ENCODE measurements around the gene ATP9A.
"Not testable (repeated sequence)": the region's sequence is repeated elsewhere in the genome, so short reads cannot be mapped to it uniquely, and the experiment has no call there.

ATP9A gene, protein sequence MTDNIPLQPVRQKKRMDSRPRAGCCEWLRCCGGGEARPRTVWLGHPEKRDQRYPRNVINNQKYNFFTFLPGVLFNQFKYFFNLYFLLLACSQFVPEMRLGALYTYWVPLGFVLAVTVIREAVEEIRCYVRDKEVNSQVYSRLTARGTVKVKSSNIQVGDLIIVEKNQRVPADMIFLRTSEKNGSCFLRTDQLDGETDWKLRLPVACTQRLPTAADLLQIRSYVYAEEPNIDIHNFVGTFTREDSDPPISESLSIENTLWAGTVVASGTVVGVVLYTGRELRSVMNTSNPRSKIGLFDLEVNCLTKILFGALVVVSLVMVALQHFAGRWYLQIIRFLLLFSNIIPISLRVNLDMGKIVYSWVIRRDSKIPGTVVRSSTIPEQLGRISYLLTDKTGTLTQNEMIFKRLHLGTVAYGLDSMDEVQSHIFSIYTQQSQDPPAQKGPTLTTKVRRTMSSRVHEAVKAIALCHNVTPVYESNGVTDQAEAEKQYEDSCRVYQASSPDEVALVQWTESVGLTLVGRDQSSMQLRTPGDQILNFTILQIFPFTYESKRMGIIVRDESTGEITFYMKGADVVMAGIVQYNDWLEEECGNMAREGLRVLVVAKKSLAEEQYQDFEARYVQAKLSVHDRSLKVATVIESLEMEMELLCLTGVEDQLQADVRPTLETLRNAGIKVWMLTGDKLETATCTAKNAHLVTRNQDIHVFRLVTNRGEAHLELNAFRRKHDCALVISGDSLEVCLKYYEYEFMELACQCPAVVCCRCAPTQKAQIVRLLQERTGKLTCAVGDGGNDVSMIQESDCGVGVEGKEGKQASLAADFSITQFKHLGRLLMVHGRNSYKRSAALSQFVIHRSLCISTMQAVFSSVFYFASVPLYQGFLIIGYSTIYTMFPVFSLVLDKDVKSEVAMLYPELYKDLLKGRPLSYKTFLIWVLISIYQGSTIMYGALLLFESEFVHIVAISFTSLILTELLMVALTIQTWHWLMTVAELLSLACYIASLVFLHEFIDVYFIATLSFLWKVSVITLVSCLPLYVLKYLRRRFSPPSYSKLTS
- total RNA-seq, result 2.4 to 42.6 (median 9.6) reads per million in 18 experiments

GRCh38 chr20:51767867-51768758 is at the start of gene ATP9A:
Gene ATP9A, minus strand, starts transcription at chr20:51768390. Its CDS starts 21 bp downstream, at chr20:51768369.
- no peak for DNase-seq

GRCh38 chr20:51816856-51817255 is 48.7 kb upstream of the ATP9A start:
- not testable (repeated sequence) for DNase-seq

GRCh38 chr20:51815383-51816076 is 47.3 kb upstream of the ATP9A start:
- no peak for DNase-seq

GRCh38 chr20:51812861-51813260 is 44.7 kb upstream of the ATP9A start:
- no peak for DNase-seq

DNA sequence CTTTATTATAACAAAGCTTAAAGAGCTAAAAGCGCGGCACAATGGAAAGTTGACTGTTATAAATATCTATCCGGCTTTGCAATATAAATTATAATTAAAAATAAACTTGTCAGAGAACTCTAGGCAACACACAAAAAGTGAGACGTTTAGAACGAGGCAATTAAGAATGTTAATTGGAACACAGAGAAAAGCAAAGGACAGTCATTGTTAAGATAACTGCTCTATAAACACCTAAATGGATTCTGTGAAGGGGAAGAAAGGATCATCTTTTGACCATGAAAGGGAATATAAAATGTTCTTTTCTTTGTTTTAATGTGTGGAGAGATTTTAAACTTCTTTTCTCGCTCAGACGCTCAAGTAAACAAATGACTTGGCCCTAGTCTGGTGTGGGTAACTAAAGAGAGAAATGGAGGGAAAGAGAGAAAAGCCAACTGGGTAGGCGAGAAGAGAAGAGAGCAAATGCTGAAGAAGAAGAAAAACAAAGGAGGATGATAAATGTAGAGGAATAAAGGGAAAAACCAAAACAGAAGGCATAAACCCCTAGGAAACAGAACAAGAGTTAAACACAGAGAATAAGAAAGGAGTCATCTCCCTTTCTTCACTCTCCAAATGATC is 43.4 kb upstream of the ATP9A start:
- no peak for DNase-seq

DNA sequence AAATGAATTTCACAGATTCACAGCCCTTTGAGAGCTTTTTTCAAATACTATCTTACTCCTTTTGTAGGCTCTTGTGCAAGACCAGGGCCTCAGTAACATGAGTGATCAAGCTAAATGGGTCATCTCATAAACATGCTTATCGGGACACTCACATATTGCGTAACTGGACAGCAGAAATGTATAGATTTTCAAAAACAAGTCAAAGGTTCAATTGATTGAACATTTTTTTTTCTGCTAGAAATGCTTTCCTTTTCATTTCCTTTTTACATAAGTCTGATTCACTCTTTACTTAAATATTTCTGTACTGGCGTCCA is 42.8 kb upstream of the ATP9A start:
- no peak for DNase-seq

DNA sequence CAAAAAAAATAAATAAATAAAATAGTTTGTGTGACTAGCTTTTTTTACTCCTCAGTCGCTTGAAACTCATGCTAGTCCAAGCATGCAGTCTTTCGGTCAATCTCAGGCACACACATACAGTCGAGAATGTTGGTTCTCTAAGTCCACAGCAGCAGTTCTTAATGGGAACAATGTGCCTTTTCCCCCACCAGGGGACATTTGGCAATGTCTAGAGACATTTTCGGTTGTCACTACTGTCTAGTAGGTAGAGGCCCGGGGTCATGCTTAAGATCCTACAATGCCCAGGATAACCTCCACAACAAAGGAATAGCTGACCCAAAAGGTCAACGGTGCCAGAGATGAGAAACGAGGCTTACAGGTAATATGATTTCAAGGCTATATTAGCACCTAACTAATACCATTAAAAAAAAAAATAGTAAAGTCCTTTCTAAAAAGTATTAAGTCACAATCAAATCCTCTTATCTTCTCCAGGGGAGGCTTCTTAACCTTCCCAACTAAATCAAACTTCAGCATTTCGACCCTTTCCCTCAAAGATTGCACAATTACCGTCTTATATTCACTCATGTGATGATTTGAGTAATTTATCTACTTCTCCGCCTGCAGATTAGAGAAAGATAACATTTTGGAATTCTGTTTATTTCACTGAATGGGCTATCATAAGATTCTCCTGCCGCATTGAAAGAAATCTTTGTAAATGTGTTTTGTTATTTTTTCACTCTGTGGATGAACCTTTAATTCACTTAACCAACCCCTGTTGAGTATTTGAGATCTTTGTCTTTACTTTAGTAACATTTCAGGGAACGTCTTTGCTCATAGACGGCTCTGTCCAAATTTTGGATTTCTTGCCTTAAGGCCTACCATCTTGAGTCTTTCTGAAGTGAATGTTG is 42.2 kb upstream of the ATP9A start:
- no peak for DNase-seq

GRCh38 chr20:51807720-51808250 is 39.6 kb upstream of the ATP9A start:
- DNase-seq, result no peak

DNA sequence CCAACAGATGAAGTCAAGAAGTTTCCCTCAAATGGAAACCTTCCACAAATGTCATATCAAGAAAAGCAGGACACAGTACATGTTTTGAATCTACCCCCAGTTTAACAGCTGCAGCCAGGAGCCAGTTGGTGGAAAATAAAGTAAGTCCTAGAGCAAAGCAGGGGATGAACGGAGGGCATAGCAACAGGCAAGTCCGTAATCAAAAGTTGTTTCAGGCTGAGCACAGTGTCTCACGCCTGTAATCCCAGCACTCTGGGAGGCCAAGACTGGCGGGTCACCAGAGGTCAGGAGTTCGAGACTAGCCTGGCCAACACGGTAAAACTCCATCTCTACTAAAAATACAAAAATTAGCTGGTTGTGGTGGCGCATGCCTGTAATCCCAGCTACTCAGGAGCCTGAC is 36.6 kb upstream of the ATP9A start:
- DNase-seq, result no peak

DNA sequence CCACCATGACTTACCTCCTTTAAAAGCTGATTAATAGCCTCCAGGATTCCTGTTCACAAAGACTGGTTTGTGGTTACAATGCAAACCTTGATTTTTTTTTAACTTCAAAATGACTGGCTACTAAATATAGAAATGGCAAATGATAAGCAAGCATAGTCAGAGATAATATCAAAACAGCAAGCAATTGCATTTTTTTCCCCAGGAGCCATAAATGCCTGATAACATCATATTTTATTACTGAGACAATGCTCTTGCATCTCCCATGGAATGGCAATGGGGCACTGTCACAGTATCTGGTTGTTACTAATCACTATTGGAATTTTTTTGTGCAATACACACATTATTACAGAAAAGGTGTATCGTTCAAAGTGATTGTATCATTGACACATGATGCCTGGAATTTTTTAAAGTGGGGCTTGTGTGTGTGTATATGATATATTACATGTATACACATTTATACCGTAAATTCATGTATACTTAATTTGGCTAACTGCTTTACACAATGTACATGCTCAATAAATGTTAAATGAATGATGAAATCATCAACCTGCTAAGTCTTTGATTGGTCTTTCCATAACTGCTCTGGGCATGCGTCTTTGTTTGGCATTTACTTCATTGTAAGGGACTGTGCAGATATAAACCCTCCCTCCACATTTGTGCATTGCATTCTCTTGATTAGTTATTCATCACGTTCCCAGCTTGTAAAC is 35.1 kb upstream of the ATP9A start:
- DNase-seq, result no peak

GRCh38 chr20:51802170-51802751 is 34.1 kb upstream of the ATP9A start, which contains the start of gene SALL4:
Gene SALL4, minus strand, starts transcription at chr20:51802521. Its CDS starts 113 bp downstream, at chr20:51802408.
- no peak for DNase-seq

- no peak for DNase-seq
Measured at GRCh38 chr20:51801823-51802123, 33.6 kb upstream of the ATP9A start.

GRCh38 chr20:51801122-51801822 is 33.1 kb upstream of the ATP9A start:
- no peak for DNase-seq

DNA sequence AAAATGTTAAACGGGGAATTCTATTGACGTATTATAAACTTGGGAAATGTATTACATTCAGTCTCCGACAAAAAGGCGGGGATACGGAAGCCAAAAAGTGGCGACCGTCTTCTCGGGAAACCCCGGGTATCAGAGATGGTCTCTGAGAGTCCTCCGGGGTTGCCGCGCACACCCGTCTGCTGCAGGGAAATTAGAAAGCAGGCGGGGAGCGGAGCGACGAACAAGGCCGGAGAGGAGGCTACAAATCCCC is 32.6 kb upstream of the ATP9A start:
- no peak for DNase-seq

DNA sequence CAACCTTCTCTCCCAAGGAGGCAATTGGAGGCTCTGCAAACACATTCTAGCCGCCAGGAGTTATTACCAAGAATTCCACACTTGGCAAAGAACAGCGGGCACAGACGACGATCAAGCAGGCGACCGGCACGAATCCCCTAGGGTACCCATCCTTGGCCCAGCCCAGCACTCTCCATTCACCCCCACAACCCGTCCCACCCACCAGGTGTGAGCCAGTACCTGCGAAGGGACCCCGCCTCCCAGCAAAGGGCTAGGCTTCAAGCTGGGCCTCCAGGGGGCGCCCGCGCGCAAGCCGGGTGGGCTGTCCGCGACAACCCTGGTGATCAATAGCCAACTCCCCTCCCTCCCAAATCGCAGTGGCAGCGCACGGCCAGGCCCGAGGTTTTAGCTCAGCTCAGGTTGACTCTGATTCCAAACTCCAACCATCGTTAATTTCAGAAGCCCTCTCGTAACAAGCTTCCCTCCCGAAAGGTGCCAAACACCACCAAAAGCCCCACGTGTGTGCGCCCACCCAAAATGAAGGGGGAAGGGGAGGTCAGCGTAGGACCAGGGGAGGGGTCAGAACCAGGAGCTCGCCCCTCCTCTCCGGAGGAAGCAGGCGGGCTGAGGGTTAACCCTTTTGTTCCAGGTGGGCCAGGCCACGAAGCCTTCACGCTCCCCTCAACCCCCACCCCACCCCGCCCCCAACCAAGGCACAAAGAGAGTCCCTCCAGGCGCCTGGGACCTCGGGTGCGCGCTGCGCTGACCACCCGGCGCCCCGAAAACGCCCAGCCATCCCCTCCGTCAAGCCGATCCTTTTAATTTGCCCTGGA is 32.1 kb upstream of the ATP9A start:
- peak in 1 of 2 donors; percentile 13 for DNase-seq

GRCh38 chr20:51799401-51799860 is 31.2 kb upstream of the ATP9A start:
- peak; percentile 16 to 51 for DNase-seq

- DNase-seq, result no peak
Measured at GRCh38 chr20:51797357-51798025, 29.3 kb upstream of the ATP9A start.
